Activated naive CD8-positive, alpha-beta T cell treated with anti-CD3 and anti-CD28 coated beads, Interleukin-2, amount 50 U/mL, for 24 hours (primary cell): ENCODE results near the gene PLXDC2.

Experiments used
- ATAC-seq: fragments of 150-1000 bp; cut with Tn5 transposase; one replicate; pipeline ENCODE4 v1.10.0; 2021
- DNase-seq: peaks from one replicate; pipeline ENCODE4 v3.0.0; 2021
- H3K27ac Mint-ChIP-seq: one replicate; pipeline ENCODE4 v1.8.0; 2021; ENCODE audit warnings: mild to moderate bottlenecking, mixed read lengths
- H3K27me3 Mint-ChIP-seq: one replicate; pipeline ENCODE4 v1.8.0; 2021; ENCODE audit warnings: mixed read lengths
- H3K36me3 Mint-ChIP-seq: one replicate; pipeline ENCODE4 v1.8.0; 2021; ENCODE audit warnings: low read depth, mixed read lengths
- H3K4me1 Mint-ChIP-seq: one replicate; pipeline ENCODE4 v1.8.0; 2021; ENCODE audit warnings: mixed read lengths
- H3K4me3 Mint-ChIP-seq: one replicate; pipeline ENCODE4 v1.8.0; 2021; ENCODE audit warnings: mild to moderate bottlenecking, moderate library complexity, mixed read lengths
- H3K9me3 Mint-ChIP-seq: one replicate; pipeline ENCODE4 v1.8.0; 2021; ENCODE audit warnings: mixed read lengths

Gene PLXDC2

DNA sequence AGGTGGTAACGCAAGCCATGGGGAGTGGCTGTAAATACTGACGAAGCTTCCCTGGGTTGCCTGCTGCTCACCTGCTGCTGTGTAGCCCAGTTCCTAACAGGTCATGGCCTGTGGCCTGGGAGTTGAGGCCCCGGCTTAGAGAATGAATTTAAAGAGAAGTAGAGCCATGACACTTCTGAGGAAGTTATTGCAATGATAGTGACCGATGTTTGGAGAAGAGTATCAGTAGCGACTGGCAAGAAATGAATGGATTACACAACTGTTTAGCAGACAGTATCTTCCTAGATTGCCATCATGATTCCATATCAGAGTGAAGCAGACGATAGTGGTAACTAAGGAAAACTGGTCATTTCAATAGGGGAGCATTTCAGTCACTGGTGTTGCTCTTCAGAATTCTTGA, 249.6 kb downstream of the PLXDC2 start:
- ATAC-seq (no peak), DNase-seq (no peak)
- no peak overlapping the region for H3K4me3 Mint-ChIP-seq
- H3K27me3 Mint-ChIP-seq = no peaks in the 10 kb centered on the region
- no peak overlapping the region for H3K27ac Mint-ChIP-seq
- peaks cover 11% of the 10 kb centered on the region for H3K9me3 Mint-ChIP-seq
- no peaks in the 10 kb centered on the region for H3K4me1 Mint-ChIP-seq
- H3K36me3 Mint-ChIP-seq = no peaks in the 10 kb centered on the region

DNA sequence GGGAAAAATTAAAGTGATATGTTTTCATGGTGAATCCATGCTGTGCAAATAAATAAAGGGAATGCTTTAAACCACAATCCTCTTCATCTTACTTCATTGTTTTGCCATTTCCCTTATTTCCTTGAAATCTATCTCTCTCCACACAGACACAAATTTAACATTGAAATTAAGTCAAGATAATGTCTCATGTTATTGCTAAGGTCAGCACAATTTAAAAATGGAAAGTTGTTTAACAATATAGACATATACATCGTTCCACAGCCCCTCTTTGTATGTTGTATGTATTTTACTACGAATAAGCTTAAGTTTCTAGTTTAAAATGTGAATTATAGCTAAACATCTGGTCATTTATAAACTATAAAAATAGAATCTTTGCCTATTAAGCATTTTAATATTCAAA, 256.9 kb downstream of the PLXDC2 start:
- Mint-ChIP-seq H3K27ac (no peak overlapping the region), H3K4me1 (no peaks in the 10 kb centered on the region)

DNA sequence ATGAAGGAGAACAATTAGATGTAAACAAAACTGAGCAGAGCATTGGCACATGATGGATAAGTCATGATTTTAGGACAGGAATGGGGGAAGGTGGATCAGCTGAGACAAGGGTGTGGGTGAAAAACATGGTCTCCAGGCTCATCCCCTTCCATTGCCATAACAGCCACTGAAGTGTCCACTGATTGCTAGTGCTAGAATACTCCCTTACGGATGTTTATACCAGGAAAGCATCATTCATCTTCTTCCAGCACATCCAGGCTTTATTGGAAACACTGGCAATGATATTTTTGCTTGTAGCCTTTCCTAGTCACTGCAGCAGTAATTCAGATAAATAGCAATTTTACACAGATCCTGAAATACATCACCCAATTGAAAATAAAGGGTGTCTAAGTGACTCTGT, 259.5 kb downstream of the PLXDC2 start:
- Mint-ChIP-seq H3K36me3 (no peaks in the 10 kb centered on the region), H3K27ac (no peak overlapping the region), H3K9me3 (peaks cover 20% of the 10 kb centered on the region), H3K4me3 (no peak overlapping the region), H3K4me1 (no peaks in the 10 kb centered on the region), H3K27me3 (no peaks in the 10 kb centered on the region)
- DNase-seq = no peak
- no peak for ATAC-seq

More for the DNA sequence above, 256.9 kb downstream of the PLXDC2 start:
- peaks cover 27% of the 10 kb centered on the region for H3K9me3 Mint-ChIP-seq
- H3K27me3 Mint-ChIP-seq = no peaks in the 10 kb centered on the region
- no peak for ATAC-seq
- no peak for DNase-seq
- no peaks in the 10 kb centered on the region for H3K36me3 Mint-ChIP-seq
- H3K4me3 Mint-ChIP-seq = no peak overlapping the region

DNA sequence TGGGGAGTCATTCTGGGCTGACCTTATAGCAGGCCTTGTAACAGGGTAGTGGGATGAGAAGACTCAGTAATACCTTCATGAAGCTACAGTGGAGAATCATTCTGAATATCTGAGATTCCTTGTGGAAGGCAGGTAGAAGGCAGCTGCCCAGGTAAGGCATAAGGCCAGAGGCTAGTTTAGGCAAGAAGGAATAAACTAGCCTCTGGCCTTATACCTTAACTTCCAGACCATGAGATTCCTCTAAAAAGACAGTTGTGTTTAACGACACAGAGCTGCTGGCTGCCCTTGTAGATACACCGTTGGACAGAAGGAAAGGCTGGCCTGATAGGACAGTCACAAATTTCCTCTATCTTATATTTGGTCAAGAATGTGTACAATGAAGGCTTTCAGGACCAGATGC, 268.2 kb downstream of the PLXDC2 start:
- no peak overlapping the region for H3K4me3 Mint-ChIP-seq
- no peak overlapping the region for H3K27ac Mint-ChIP-seq
- no peak for ATAC-seq

DNA sequence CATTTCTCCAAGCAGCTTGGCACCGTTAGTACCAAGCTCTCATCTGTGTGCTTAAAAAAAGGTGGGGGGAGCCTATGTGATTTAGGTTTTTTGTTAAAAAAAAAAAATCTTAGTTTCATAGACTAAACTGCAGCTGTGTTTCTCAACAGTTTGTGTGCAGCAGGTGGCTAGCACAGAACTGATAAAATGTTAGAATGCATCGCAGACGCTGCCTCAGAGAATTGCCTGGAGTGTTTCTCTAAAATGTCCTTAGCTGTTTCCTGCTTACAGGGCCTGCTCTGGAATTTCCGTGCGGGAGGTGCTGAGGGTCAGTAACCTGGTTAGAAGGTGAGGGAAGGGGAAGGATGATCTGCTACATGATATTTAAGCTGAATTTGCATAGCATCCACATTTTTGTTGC, 268.9 kb downstream of the PLXDC2 start:
- no peak for ATAC-seq
- H3K27me3 Mint-ChIP-seq = no peaks in the 10 kb centered on the region
- no peak overlapping the region for H3K27ac Mint-ChIP-seq
- no peak overlapping the region for H3K4me3 Mint-ChIP-seq
- H3K4me1 Mint-ChIP-seq = no peaks in the 10 kb centered on the region
- no peaks in the 10 kb centered on the region for H3K36me3 Mint-ChIP-seq
- no peak for DNase-seq
- H3K9me3 Mint-ChIP-seq = peaks cover 4% of the 10 kb centered on the region

More for the DNA sequence above, 268.2 kb downstream of the PLXDC2 start:
- Mint-ChIP-seq H3K36me3 (no peaks in the 10 kb centered on the region), H3K4me1 (no peaks in the 10 kb centered on the region), H3K27me3 (no peaks in the 10 kb centered on the region), H3K9me3 (peaks cover 4% of the 10 kb centered on the region)
- no peak for DNase-seq

DNA sequence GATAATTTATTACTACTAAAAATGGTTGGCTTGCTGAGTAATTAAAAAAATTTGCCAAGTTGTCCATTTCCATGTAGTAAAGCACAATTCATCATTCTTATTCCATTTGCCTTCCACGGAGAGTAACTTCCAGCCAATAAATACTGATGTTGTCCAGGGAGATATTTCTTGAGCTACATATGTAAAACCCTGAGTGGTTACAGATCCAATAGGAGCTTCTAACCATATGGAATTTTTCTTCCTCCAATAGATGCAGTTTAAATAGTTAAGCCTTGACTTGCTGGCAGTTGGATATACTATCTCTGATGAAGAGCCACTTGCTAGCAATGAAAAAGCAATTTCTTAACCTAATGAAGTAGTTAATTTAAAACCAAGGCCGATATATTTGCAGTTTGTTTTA, 271.1 kb downstream of the PLXDC2 start:
- Mint-ChIP-seq H3K4me1 (no peaks in the 10 kb centered on the region), H3K4me3 (no peak overlapping the region), H3K27ac (no peak overlapping the region), H3K9me3 (peaks cover 5% of the 10 kb centered on the region), H3K36me3 (no peaks in the 10 kb centered on the region), H3K27me3 (no peaks in the 10 kb centered on the region)
- DNase-seq (no peak), ATAC-seq (no peak)

DNA sequence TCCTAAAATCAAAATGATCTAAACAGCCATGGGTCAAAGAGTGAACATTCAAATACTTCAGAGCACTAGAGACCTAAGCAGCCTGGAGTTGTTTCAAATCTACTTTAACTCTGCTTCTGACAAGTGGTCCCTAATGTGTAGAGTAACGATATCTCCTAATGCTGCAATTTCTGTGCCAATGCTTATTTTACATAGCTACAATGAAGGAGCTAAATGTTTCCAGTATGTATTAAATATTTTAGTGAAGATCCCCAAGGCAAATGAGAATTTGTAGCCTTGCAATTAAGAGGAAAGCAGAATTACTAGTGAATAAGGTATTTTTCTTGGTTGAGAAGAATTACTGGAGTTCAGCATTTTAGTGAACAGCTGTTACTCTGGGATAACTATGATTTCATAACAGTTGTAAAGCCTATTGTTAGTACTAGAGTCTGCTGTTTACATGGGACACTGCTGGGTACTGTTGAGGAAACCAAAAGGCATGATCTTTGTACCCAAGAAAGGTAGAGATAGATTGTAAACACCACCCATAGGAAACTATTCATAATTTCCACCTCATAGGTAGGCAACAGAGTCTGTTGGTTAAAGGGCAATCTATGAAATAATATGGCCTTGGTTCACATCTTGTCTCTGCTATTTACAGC, 271.9 kb downstream of the PLXDC2 start:
- Mint-ChIP-seq H3K4me1 (no peaks in the 10 kb centered on the region), H3K9me3 (peaks cover 9% of the 10 kb centered on the region), H3K27ac (no peak overlapping the region), H3K27me3 (no peaks in the 10 kb centered on the region), H3K36me3 (no peaks in the 10 kb centered on the region), H3K4me3 (no peak overlapping the region)
- ATAC-seq (no peak), DNase-seq (no peak)

DNA sequence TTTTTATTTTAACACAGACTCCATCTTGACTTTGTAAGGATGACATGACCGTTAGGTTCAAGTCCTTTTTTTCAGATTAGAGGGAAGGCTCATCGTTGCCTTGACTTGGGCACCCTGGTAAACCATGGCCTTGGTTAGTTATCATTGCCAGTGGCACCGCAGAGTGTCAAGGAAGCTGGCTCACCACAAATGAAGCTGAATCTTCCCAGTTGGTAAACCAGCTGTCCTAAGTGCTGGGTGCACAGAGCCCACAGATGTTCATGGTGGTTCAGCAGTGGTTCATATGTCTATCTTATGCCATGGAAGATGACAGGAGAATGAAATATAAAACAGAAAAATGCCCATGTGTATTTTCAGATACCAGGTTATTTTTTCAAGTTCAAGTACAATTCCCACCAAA, 273.6 kb downstream of the PLXDC2 start:
- H3K4me1 Mint-ChIP-seq = no peaks in the 10 kb centered on the region
- H3K27ac Mint-ChIP-seq = no peak overlapping the region
- no peaks in the 10 kb centered on the region for H3K27me3 Mint-ChIP-seq
- DNase-seq = no peak
- H3K9me3 Mint-ChIP-seq = peaks cover 9% of the 10 kb centered on the region
- no peaks in the 10 kb centered on the region for H3K36me3 Mint-ChIP-seq
- H3K4me3 Mint-ChIP-seq = no peak overlapping the region
- no peak for ATAC-seq

DNA sequence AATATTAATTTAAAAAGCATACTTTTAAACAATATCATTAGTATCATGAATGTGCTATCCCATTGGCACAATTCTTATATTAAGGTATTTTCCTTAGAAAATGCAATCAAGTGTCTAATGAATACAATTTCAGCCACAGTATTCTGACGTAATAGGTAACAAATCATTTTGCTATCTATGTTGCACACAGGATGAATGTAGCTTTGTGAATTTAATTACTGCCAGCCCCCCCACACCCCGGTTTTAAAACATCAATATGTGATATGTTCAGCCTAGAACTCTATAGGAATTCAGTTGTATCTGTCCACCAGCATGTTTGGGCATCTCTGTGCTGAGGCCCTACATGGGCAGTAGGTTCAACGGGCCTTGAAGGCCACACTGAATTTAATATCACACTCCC, 274.6 kb downstream of the PLXDC2 start:
- ATAC-seq = no peak
- no peaks in the 10 kb centered on the region for H3K4me1 Mint-ChIP-seq
- DNase-seq = no peak
- peaks cover 15% of the 10 kb centered on the region for H3K9me3 Mint-ChIP-seq
- H3K4me3 Mint-ChIP-seq = no peak overlapping the region
- no peaks in the 10 kb centered on the region for H3K36me3 Mint-ChIP-seq
- H3K27me3 Mint-ChIP-seq = no peaks in the 10 kb centered on the region
- H3K27ac Mint-ChIP-seq = no peak overlapping the region

DNA sequence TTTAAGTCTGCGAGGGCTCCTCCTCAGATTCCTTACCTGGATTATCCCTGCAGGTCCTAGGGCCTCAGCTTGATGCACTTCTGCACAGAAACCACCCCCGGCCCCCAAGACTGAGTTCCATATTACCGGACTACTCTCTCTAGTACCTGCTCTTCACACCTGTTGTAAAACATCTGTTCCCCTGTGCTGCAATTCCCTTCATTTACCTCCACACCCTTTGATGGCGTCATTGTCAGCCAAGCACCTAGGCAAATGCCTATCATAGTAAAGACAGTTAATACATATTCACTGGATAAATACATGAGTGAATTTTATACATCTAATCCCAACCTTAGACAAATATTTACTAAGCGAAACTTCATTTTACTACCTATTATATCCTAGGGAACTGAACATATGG, 275.5 kb downstream of the PLXDC2 start:
- no peak overlapping the region for H3K27ac Mint-ChIP-seq
- no peak overlapping the region for H3K4me3 Mint-ChIP-seq
- no peaks in the 10 kb centered on the region for H3K36me3 Mint-ChIP-seq
- no peaks in the 10 kb centered on the region for H3K27me3 Mint-ChIP-seq
- ATAC-seq (no peak), DNase-seq (no peak)
- H3K9me3 Mint-ChIP-seq = peaks cover 15% of the 10 kb centered on the region
- H3K4me1 Mint-ChIP-seq = no peaks in the 10 kb centered on the region

DNA sequence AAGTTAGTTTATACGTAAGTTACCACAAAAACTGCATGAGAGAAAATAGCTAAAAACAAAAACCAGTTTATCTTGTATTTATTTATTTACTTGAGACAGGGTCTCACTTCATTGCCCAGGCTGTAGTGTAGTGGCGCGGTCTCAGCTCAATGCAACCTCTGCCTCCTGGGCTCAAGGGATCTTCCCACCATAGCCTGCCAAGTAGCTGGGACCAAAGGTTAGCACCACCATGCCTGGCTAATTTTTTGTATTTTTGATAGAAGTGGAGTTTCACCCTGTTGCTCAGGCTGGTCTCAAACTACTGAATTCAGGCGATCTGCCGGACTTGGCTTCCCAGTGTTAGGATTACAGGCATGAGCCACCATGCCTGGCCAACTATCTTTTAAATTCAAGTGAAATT, 277.4 kb downstream of the PLXDC2 start:
- Mint-ChIP-seq H3K27ac (no peak overlapping the region), H3K4me3 (no peak overlapping the region), H3K36me3 (no peaks in the 10 kb centered on the region), H3K4me1 (no peaks in the 10 kb centered on the region), H3K9me3 (peaks cover 15% of the 10 kb centered on the region), H3K27me3 (no peaks in the 10 kb centered on the region)
- no peak for DNase-seq
- ATAC-seq = no peak

DNA sequence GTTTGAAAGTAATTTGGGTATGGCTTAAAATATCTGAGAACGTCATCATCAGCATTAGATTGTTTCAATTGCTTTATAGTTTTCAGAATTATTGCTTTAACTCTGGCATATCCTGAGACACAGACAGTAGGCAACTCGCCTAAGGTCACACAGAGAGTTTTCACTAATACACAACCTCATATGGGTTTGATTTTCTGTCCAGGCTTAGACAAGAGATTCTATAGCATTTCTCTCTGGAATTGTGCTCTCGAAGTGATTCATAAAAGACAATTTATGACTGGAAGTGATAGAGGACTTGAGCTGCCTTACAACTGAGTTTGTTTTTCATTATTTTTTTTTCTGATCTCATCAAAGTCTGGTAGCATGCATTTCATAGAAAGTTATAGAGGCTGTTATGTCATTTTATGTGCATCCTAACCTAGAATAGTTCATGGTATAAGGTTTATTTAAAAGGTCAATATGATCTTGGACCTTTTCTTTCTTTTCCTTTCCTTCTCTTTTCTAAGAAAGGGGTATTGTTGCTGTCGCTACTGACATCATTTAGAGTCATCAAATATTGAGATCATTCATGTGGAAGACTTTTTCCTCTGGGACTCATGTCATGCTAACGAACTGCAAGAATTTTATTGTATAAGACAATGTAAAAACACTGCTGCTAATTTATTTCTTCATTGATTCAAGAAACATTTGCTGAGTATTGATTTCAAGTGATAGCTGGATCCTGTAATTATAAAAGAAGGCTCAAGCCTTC, 278.2 kb downstream of the PLXDC2 start:
- Mint-ChIP-seq H3K36me3 (no peaks in the 10 kb centered on the region), H3K4me1 (no peaks in the 10 kb centered on the region)
- no peak for ATAC-seq

DNA sequence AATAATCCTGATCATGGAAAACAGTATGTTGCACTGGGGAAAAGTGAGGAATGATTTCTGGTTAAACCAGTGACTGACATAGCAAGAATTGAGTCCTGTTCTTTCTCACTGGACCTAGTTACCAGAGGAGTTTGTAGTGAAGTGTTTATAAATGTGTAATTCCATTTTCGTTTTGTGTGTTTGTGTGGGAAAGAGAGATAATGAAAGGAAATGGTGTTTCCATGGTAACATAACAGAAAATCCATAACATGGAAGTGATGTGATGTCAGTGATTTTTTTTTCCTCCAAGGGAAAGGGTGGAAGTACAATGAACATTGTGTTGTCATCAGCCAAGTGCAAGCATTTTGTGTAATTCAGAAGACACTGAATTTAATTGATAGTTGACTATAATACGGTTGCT, 283.9 kb downstream of the PLXDC2 start:
- Mint-ChIP-seq H3K4me1 (peaks cover 1% of the 10 kb centered on the region), H3K9me3 (peaks cover 14% of the 10 kb centered on the region), H3K27me3 (no peaks in the 10 kb centered on the region), H3K27ac (no peak overlapping the region), H3K4me3 (no peak overlapping the region), H3K36me3 (no peaks in the 10 kb centered on the region)
- DNase-seq (no peak), ATAC-seq (no peak)

More for the DNA sequence above, 278.2 kb downstream of the PLXDC2 start:
- no peak overlapping the region for H3K27ac Mint-ChIP-seq
- H3K9me3 Mint-ChIP-seq = peaks cover 15% of the 10 kb centered on the region
- no peaks in the 10 kb centered on the region for H3K27me3 Mint-ChIP-seq
- no peak for DNase-seq
- no peak overlapping the region for H3K4me3 Mint-ChIP-seq

DNA sequence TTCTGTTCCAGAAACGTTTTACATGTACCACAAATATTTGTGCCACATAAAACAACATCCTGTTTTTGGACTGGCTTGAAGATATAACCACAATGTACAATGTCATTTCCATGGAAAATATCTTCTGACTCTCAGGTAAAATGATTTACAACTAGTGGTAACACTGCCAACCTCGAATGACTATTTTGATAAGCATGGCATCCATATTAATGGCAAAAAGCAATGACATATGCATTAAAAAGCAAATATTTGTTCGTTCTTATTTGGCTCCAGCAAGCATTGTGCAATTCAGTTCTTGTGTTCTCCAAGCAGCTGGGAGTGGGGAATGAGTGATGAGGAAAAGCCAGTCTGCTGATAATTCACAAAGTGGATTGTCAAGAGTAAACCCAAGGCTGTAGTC, 289.0 kb downstream of the PLXDC2 start:
- Mint-ChIP-seq H3K4me1 (peaks cover 1% of the 10 kb centered on the region), H3K36me3 (no peaks in the 10 kb centered on the region), H3K27ac (no peak overlapping the region), H3K4me3 (no peak overlapping the region), H3K27me3 (no peaks in the 10 kb centered on the region), H3K9me3 (peaks cover 8% of the 10 kb centered on the region)
- no peak for DNase-seq
- no peak for ATAC-seq

DNA sequence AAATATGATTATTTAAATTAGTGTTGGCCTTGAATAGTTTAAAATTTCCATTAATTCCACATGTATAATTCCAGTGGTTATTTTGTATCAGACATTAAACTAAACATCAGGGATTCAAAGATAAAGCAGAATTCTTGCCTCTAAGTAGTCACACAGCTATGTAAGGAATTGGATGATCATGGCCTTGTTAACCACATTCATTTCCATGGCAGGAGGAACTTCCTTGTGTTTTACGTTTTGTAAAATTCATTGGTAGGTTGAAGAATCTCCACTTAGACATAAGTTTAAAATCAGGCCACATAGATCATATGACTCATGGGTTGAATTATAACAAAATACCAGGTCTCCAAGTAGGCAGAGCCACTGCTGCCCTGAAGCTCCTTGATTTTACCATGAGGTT, 289.7 kb downstream of the PLXDC2 start:
- Mint-ChIP-seq H3K36me3 (no peaks in the 10 kb centered on the region), H3K4me3 (no peak overlapping the region), H3K4me1 (peaks cover 1% of the 10 kb centered on the region), H3K27me3 (no peaks in the 10 kb centered on the region), H3K9me3 (peaks cover 8% of the 10 kb centered on the region), H3K27ac (no peak overlapping the region)
- ATAC-seq (no peak), DNase-seq (no peak)
